IPS-NIHi7 (cell line): Measurements from ENCODE around the gene CYP39A1.

ENCODE experiments used
- DNase-seq: peaks from one replicate; pipeline ENCODE4 v3.0.0; 2012; ENCODE audit warnings: mixed read lengths; ENCODE audit errors: extremely low spot score

Gene CYP39A1

DNA sequence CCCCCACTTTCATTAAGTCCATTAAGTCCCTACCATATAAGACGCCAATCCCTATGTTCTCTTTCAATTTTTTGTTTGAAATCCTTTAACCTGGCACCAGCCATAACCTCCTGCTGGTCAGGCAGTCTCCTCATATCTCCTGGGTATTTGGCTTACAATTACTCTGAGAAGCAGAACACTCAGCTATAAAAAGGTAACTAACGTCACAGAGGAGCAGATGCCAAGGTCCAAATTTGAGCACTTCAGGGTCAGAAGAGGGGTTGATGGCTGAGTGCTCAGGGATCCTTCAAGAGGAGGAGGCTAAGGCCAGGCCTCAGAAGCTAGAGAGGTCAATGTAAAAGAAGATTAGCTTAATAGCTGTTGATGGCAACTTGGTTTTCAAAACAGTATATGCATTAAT, 139.1 kb downstream of the CYP39A1 start:
- DNase-seq: no peak

GRCh38 chr6:46511320-46511719, 141.3 kb downstream of the CYP39A1 start:
- DNase-seq: no peak

- DNase-seq: no peak
Measured at GRCh38 chr6:46510651-46511050, 142.0 kb downstream of the CYP39A1 start.

GRCh38 chr6:46509981-46510510, 142.6 kb downstream of the CYP39A1 start:
- DNase-seq: no peak

DNA sequence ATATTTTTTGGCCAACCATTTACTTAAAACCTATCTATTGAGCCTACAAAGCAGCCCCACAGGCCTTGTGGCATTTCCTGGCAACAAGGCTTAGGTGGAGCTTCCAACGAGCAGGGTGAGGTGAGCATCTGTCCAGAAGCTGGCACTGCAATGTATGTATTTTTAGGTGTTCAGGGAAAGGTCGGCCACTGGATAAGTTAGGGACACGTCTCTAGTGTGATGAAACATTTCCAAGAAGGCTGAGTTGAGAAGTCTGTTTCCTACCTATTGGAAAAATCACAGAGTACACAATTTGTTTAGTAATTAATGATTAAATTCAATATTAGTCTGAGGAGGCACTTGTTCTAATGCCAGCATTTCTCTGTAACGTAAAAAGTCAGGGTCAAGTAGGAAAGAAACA, 143.6 kb downstream of the CYP39A1 start:
- DNase-seq: no peak

- DNase-seq: no peak
Measured at GRCh38 chr6:46507426-46507825, 145.2 kb downstream of the CYP39A1 start.

- DNase-seq: no peak
Measured at GRCh38 chr6:46505693-46506512, 146.7 kb downstream of the CYP39A1 start.

DNA sequence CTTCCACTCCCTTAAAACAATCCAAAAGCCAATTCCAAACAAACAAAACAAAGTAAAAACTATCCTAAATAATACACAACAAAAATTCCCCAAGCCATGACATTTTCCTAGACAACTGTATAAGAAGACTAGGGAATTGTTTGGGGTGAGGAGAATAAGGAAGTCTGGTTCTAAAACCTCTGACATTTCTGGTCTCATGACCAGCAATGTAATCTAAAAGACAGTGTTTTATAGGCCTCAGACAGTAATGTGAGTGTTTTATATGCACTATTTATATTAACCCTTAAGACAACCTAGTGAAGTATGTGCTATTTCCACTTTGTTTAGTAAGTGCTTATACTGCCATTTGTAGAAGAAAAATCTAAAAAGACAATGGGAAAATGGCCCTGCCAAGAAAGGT, 148.4 kb downstream of the CYP39A1 start:
- no peak for DNase-seq

DNA sequence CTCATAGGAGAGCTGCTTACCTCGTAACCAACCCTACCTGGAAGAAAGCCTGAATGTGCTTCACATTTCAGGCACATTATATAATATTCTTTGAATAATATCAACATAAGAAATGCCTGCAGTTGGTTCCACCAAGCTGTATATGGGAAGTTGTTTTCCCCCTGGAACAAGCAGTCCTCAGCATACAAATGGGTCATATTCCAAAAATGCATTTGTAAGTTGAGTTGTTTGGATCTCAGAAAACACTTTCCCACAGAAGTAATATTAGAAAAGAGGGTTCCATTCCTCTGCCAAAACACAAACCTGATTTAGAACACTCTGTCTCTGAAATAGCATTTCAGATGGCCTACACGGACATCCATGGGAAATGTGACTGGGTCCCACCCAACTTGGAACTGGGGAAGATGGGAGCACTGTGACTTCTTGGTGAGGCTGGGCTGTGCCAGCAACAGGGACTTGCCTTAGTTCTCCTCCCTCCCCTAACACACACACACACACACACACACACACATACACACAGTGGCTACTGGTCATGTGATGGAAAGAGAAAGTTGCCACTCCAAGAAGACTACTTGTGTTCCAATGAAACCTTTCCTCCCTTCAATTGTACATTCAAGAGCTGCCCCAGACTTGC, 150.0 kb downstream of the CYP39A1 start:
- DNase-seq: no peak

GRCh38 chr6:46501136-46502089, 151.2 kb downstream of the CYP39A1 start:
- no peak for DNase-seq

DNA sequence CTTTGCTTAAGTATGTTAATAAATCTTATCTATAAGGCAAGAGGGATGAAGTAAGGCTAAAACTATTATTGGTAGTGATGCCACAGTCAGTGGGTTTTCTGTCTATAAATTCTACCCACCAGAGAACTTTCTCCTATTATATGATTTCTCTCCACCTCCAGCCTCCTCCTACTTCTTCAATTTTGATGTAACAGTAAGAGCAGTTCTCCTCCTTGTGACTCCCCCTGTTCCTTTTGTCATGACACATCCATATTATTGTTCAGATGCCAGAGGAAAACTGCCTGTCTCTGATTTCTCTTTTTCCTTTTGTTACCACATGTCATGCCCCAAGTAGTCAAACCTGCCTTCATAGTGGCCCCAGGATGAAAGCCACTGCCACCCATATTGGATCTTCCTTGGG, 152.2 kb downstream of the CYP39A1 start:
- no peak for DNase-seq
